Measurements from ENCODE around the gene MYBL2.

GRCh38 chr20:43715511-43715910 lies 48.6 kb downstream of the MYBL2 start:
- no peak for TF ChIP-seq POLR2A (IDR thresholded peaks at IDR 0.05; ENCODE audit: low read depth, low read length)
- no peak for TF ChIP-seq POLR2AphosphoS5 (IDR thresholded peaks at IDR 0.05; ENCODE audit: low read depth, low read length)
- no peak for TF ChIP-seq TAF1 (IDR thresholded peaks at IDR 0.05; ENCODE audit: borderline replicate concordance, low read depth, low read length)

Measured in GM12892 (cell line).